Fibroblast of villous mesenchyme (primary cell): ENCODE measurements around the gene CACNA2D2. TPM values are rescaled to one million over a fixed set of nuclear protein-coding genes. Genes with fewer than 3 reads are reported as not detected.

Experiments
- DNase-seq: peaks from one replicate; pipeline ENCODE4 v3.0.0-alpha.2; 2010; ENCODE audit warnings: low read depth
- H3K4me3 ChIP-seq: 2 replicates; pipeline ENCODE4 v1.5.1; 2011; ENCODE audit warnings: low read depth, mild to moderate bottlenecking, low read length
- CTCF ChIP-seq: IDR thresholded peaks from 2 replicates; pipeline ENCODE4 v1.5.1; 2012; ENCODE audit warnings: low read depth, mild to moderate bottlenecking, low read length; ENCODE audit not compliant: insufficient read depth
- total RNA-seq: library from RNA; depleted of rRNA; stranded (reverse); fragments of >200 nt; gene quantifications from 2 replicates; pipeline ENCODE4 v1.2.3, GENCODE V29; 2012

The CACNA2D2 gene
- total RNA-seq, 1 donor = not detected

DNA sequence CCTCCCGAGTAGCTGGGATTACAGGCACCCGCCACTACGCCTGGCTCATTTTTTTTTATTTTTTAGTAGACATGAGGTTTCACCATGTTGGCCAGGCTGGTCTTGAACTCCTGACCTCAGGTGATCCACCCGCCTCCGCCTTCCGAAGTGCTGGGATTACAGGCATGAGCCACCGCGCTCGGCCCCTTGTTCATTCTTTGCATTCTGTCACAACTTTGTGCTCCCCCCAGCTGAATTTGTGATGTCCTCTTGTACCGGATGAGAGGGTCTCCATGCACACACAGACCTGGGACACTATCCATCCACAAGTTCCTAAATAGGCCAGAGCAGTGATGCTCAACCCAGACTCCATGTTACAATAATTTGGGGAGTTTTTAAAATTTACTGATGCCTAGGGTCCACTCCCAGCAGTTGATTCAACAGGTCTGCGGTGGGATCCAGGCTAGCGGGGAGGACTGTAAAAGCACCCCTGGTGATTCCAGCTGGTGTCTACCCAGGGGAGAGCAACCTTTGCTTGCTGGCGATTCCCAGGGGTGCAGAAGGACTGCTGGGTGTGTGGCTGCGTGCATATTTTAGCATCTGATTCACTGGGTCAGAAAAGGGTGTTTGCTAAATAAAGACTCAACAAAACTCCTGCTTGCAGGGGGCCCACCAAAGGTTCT is 163.8 kb downstream of the CACNA2D2 start:
- peak; percentile 67 for DNase-seq
- no peak for TF ChIP-seq CTCF
- H3K4me3 ChIP-seq = peak overlapping the region; percentile 58

DNA sequence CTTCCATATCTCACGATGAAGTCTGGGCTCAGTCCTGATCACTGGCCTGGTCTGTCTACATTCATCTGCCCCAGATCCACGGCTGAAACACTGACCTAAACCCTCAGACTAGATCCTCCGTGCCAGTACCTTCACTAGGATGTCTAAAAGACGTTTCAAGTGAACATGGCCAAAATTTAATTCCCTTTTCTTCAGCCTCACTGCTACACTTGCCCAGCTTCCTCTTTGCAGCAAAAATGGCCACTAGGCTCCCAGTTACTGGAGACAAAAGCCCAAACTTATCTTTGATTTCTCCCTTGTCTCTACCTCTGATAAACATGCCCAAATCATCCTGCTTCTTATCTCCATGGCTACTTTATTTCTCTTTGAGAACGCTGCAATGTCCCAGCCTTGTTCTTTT is 164.5 kb downstream of the CACNA2D2 start:
- no peak overlapping the region for H3K4me3 ChIP-seq
- TF ChIP-seq CTCF = no peak
- no peak for DNase-seq

DNA sequence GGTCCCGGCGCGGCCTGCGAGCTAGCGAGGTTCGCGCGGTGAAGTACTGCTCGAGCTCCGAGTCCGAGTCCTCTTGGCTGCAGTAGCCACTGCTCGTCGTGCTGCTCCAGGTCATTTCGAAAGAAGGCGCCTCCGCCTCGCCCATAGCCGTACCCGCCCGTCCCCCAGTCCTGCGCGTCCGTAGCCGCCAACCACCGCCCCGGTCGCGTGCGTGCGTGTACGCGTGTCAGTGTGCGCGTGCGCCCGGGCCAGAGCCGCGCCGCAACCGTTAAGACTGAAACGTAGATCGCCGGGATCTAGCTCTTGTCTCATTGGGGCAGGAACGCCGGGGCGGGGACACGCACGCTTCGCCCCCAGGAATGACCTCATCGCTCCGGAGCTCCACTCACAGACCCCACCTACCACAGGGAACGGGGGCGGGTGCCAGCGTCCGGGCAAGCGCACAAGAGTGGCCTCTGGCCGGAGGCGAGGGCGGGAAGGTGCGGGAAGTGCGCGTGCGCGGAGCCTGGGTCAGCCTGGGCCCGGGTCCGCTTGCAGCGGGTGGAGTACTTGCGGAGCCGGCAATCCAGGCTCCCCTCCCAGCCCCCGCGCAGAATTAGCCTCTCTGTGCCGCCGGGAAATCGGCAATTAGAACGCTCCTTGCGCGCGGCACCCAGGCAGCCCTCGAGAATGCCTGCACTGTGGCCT is 166.1 kb downstream of the CACNA2D2 start:
- DNase-seq = peak; percentile 100
- no peak for TF ChIP-seq CTCF
- H3K4me3 ChIP-seq = peak overlapping the region; percentile 85

DNA sequence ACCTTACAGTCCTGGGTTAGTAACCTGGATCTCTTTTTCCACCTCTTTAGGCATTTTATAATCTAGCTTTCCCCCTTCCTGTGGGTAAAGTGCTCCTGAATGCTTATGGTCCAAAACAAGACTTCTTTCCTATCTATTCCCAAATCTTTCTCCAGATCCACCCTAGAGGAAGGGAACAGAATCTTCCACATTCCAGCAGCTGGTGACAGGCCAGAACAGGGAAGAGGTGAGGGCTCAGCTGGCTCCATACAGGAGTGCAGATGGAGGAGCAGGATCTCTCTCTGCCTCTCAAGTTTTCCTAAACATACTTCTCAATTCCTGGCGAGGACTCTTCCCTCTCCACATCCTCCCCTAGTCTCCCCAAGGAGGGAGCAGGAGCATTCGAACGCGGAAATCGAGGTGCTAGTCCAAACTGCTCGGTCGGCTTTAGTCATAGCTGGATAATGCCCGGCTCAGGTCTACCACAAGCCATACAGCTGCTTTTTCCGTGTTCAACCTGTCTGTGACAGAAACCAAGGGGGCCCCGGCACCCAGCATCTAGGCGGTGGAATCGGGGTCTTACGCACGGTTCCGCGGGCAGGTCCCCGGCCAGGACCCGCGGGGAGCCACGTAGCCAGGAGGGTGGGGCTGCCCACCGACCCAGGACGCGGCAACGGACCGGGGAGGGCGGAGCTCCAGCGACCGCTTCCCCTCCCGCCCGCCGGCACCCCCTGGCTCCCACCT is 166.8 kb downstream of the CACNA2D2 start:
- DNase-seq = no peak
- no peak for TF ChIP-seq CTCF
- peak overlapping the region; percentile 85 for H3K4me3 ChIP-seq

DNA sequence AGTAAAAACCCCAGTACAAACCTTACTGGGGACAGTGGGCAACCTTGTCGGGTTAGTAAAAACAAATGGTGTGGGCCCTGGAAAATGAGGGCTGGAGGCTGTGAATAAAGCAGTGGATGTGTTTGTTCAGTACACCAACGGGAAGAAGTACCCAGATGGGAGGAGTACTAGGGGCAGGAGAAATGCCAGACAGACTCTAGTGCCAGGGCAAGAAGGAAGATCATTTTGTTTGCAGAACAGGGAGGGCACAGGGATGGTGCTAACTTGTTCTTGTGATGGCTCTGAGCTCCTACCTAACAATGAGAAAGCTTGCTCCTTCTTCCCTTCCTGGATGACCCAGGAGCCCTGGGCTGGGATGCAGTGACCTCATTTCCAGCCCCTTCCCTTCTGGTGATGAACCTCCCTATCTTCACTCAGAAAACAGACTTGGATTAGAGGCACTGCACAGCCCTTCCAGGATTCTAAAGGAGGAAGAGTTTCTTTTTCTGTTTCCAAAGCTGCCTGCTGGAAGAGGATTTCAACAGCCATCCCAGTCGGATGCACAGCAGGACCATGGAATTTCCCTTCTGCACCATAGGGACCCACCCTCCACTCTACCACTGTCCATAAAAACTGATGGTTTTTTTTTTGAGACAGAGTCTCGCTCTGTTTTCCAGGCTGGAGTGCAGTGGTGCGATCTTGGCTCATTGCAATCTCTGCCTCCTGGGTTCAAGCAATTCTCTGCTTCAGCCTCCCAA is 168.9 kb downstream of the CACNA2D2 start:
- DNase-seq = peak; percentile 53
- peak overlapping the region; percentile 10 for H3K4me3 ChIP-seq
- no peak for TF ChIP-seq CTCF

DNA sequence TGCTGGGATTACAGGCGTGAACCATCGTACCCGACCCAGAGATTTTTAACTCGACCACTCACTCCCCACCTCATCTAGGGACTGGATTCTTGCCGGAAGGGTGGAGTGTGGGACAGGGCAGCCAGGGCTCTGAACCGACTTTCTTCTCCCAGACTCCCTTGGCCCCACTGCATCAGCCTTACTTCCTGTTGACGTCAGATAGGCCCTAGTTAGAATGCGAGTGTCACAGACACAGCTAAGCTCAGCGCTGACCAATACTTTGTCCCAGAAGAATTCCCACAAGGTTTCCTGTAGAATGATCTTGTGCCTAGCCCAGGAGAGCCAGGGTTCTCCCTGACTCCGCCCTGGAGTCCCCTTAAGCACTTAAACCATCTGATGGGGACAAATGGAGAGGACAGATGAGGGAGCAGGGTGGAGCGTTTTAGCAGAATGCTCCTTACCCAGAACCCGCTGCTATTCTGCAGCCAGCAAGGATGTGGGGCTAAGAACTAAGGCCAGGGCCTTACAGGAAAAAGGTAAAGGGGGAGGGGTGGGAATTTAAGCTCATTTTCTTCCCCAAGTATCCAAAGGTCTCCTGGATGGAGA is 169.6 kb downstream of the CACNA2D2 start:
- peak; percentile 94 for DNase-seq
- H3K4me3 ChIP-seq = peak overlapping the region; percentile 10
- no peak for TF ChIP-seq CTCF
